Occipital lobe (tissue), 2 donors: ENCODE results near the gene CDC40. TPM values are rescaled to one million over a fixed set of nuclear protein-coding genes. Genes with fewer than 3 reads are reported as not detected.
"Not testable (repeated sequence)": the region's sequence is repeated elsewhere in the genome, so short reads cannot be mapped to it uniquely, and the experiment has no call there.

ENCODE experiments used
- DNase-seq: peaks from one replicate; lab custom pipeline; 2025; lab: John Stamatoyannopoulos, UW
- total RNA-seq: library from RNA; depleted of rRNA; stranded (reverse); fragments of >200 nt; gene quantifications from one replicate; pipeline ENCODE4 v1.2.3, GENCODE V29; 2014

CDC40 gene
- total RNA-seq, 1 donor from 2014 or later = 28.2 TPM

DNA sequence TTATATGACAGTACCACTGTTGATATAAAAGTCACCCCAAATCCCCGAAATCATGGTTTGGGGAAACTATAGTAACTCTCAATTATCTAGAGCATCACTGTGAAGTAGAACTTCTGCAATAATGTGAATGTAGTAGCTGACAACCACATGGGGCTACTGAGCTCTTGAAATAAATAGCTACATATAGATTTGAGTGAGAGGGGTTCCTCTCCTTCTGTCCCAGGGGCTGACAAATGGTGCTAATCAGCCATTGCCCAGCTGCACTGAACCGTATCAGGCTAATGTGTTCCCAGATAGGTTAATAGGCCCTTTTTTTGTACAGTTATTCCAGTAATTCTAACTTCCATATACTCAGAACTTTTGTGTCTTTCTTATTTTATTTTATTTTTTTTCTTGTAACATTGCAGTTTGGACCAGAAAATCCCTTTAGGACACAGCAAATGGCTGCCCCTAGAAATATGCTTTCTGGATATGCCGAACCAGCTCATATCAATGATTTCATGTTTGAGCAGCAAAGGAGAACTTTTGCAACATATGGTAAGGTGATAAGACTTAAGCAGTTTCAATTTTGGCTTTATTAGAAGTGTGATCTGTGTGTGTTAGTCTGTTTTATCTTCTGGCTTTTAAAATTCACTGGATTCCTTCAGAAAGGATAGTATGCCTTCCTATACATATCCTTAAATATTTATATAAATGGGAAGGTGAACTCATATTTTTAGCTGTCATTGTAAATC, 21.1 kb downstream of the CDC40 start:
- no peak for DNase-seq

DNA sequence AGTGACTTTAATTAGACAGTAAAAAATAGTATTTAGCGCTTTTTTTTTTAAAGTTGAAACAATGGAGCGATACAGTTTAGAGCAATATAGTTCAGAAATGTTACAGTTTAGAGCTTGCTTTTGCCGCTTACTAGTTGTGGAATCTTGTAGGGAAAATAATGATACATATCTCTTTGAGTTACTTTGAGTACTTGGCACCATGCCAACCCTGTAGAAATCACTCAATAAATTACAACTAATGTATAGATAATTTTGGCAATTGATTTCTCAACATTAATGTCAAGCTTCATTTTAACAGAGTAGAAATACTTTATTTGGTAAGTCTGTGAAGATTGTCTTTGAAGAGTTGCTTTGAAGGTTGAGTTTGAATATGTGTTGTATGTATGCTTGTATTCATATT, 27.4 kb downstream of the CDC40 start:
- DNase-seq = no peak

DNA sequence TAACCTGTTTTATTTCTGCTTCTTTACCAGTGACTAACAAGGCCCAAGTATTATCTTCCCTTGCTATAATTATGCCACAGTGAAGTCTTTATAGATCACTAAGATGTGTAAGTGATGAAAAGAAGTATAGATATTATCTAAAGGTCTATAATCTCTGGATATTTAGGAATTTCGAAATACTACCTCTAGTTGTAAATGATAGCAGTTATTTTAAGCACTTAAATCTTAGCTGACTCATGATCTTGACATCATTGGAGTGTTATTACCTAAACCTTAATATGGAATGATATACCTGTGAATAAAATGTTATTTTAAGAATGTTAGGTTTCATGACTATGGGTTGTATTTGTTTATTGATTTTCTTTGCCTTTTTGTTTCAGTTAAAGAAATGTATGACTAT, 31.5 kb downstream of the CDC40 start:
- DNase-seq = no peak

DNA sequence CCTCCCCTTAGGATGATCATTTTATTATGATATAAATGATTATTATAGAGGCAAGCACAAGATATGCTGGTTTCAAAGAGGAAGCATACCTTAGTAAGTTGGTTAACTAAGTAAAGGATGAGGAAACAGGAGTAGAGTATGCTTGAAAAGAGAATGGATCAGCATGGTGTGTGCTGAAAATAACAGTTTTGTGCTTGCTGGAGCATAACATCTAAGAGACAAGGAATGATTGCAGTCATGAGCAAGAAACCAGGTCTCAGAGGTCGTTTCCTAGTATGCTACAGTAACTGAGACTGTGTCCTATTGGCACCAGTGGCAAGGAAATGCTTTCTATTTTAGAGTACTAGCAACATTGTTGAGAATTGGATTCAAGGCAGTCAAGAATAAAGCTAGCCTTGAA, 34.1 kb downstream of the CDC40 start:
- DNase-seq = no peak

DNA sequence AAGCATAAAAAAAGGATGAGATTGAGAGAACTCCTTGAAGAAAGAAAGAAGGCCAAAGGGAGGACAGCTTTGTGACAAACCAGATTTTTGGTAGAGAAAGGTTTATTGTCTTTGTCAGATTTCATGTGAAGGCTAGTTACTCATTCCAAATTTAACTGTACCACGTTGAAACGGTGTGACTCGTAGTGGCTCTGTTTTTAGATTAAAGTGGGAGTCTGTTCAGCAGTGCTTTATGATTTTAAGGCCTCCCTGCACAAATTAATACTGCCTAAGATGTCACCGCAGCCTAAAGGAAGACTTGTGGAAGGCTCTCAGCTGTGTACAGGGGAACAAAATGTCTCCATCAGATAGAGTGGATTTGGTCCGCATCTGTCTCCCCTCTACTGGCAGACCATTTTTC, 35.9 kb downstream of the CDC40 start:
- DNase-seq = peak; percentile 17

DNA sequence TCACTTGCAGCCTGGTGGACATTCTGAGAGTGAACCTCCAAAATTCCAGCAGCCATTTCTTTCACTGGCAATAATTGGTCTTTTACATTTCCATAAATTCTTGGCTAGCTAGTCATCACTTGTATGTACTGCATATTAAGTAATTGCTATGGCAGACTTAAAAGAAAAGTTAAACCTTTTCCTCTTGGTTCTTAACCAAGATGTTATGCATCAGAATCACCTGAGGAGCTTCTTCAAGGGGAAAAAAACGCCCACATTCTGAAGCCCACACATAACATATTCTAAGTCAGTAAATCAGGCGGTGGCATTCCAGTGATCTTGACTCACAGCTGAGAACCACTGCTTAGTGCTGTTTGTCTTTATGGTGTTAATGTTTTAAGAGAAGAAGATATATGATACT, 37.0 kb downstream of the CDC40 start:
- DNase-seq = no peak

DNA sequence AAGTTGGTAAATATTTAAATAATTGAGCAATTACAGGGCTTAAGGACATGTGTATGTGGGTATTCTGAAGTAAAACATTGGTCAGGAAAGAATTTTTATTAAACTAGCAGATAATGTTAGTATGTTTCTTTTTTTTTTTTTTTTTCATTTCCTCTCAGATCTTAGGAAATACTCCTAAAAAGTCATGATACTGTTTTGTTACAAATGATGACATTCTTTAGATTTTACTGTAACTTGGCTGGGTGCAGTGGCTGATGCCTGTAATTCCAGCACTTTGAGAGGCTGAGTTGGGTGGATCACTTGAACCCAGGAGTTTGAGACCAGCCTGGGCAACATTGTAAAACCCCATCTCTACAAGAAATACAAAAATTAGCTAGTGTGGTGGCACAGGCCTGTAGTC, 41.5 kb downstream of the CDC40 start:
- DNase-seq = no peak

DNA sequence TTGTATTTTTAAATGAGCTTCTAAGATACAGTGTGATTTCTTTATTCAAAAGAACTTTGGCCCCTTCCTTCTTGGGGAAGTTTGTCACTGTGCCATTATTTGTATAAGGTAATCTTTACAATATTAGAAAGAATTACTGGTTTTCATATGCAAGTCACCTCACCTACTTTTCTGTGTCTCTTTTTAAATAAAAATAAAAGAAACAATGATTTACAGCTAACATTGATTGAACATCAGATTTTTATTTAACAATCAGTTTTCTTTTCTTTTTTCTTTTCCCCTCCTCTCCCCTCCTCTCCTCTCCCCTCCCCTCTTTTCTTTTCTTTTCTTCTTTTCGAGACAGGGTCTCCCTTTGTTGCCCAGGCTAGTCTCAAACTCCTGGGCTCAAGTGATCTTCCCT, 46.0 kb downstream of the CDC40 start:
- no peak for DNase-seq

DNA sequence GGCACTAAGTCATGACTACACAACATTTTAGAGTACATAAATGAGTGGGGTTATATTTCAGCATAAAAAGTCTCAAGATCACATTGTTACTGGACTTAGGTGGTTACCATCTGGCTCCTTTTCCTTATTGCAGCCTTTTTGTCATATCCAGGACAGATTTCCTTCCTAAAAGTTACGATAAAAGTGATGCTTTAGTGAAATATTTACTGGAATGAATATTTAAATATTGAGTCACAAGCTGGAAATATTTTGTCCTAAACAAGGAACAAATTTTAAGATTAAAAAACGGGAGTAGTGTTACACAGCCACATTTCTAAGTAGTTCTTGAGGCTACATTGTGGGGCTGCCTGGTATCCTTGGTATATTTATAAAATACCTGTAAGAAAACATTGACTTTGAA, 52.2 kb downstream of the CDC40 start:
- no peak for DNase-seq

DNA sequence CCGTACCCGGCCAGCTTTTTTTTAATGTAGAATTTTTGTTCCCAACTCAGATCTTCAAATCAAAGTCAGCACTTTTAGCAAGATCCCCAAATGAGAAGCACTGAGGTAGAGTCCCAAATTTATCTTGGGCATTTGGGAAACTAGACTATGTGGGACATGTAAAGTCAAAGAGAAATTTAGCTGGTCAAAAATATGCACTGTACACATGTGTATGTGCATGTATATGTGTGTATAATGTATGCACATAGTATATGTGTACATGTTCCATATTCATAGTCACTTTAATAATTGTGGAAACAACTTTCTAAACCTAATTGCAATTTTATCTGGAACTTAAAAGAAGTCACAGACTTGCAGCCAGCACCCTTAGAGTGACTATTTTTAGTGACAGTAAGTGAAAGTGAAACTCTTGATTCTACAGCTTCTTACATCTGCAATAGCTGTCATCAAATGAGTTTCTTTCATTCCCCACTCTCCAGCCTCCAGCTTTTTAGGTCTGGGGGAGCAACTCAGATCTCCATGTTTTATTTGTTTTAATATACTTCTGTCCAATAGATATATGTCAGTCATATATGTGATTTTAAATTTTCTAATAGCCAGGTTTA, 53.6 kb downstream of the CDC40 start:
- DNase-seq = no peak

DNA sequence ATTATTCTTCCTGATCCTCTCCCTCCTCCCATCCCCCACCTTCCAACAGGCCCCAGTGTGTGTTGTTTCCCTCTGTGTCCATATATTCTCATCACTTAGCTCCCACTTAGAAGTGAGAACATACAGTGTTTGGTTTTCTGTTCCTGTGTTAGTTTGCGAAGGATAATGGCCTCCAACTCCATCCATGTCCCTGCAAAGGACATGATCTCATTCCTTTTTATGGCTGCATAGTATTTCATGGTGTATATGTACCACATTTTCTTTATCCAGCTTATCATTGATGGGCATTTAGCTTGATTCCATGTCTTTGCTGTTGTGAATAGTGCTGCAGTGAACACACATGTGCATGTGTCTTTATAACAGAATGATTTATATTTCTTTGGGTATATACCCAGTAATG, 55.8 kb downstream of the CDC40 start:
- not testable (repeated sequence) for DNase-seq

DNA sequence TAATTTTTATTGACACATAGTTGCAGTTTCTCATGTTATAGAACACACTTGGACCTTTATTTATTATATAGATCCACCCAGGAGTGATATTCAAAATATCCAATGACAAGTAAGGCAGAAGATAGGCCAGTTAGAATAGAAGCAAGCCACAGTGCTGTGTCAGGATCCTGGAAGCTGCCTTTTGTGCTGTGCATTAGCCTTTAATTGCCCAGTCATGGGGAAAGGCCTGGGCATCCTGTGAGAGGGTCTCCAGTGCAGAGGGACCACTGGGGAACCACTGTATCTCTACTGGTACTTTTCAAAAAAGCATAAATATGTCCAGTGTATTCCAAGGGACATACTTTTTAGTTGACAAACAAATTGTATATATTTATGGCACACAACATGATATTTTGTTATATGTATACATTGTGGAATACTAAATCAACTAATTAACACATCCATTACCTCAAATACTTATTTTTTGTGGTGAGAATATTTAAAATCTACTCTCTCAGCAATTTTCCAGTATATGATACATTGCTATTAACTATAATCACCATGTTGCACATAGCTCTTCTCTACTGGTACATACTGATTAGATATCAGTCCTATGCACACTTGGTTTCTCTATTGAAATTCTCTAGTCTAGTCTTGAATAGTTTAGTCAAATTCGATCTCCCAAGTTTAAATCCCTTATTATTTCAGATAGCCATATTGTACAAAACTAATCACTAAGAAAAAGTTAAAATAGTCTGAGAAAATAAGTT, 59.5 kb downstream of the CDC40 start:
- no peak for DNase-seq

DNA sequence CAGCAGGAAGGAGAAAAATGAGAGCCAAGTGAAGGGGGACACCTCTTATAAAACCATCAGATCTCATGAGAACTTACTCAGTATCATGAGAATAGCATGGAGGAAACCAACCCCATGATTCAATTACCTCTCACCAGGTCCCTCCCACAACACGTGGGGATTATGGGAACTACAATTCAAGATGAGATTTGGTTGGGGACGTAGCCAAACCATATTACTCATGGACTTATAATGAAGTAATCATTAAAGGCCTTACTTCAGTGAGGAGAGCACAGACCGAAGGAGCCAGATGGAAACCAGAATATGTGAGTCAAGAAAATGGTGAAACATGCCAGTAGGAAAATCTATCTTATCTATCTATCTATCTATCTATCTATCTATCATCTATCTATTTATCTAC, 64.4 kb downstream of the CDC40 start:
- DNase-seq = not testable (repeated sequence)

DNA sequence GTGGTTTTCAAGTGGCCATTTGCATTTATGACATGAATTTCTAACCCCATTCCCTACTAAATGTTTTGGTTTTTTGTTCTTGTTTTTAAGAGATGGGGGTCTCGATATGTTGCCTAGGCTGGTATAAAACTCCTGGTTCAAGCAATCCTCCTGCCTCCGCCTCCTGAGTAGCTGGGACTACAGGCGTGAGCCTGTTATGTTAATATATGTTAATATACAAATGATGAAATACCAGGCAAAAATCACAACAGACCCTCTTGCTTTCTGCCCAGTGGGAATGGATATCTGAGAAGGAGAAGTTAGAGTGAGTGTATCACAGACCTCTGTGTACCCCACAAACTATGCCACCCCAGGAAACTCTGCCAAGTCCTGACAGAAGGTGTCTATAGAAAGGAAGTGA, 66.2 kb downstream of the CDC40 start:
- DNase-seq = no peak

DNA sequence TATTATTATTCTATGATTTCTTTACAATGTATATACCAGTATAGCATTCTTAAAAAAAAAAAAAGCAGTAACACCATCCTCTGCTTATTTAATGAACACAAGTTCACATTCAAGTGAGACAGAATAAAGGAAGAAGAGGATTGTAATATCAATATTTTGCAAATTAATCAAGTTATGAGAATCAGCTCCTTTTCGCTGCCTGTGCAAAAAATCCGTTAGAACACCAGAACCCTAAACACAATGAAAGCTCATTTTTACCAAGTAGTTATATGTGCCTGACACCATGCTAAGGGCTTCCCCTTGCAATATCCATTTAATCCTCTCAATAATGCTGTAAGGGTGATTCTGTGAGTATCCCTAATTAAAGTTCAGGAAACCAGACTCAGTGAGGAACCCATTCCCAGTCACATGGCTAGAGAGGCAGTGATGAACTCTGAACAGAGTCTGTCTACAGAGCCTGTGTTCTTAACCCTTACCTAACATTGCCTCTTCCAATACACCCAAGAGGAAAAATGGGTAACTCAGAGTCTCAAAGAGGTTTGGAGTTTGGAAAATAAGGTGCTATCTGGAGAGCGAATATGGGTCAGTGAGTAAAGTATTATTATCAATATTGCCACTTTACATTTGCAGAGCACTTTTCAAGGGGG, 66.8 kb downstream of the CDC40 start:
- no peak for DNase-seq

DNA sequence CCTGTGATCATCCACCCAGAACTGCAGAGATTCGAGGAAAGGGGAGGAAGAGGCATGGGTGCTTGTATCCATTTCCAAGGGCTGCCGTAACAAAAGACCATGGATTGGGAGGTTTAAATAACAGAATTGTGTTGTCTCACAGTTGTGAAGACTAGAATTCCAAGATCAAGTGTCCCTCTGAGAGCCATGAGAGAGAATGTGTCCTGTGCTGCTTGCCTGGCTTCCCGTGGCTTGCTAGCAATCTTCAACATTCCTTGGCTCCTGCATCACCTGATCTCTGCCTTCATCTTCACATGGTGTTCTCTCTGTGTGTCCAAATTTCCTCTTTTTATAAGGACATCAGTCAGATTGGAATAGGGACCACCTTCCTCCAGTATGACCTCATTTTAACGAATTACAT, 69.8 kb downstream of the CDC40 start:
- no peak for DNase-seq

DNA sequence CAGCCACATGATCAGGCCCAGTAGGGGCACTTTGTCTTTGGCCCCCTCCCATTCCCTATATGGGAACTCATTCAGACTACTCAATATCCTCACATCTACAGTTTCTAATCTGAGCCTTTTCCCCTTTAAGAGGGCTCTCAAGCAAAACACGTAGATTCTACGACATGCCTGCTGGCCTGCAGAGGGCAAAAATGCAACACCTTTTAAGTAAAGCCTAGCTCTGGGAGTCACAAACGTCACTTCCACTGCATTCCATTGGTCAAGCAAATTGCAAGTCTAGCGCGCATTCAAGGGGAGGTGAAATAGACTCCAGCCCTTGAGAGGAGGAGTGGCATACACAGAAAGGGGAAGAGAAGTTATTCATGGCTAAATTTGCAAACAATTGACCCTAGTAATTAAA, 70.6 kb downstream of the CDC40 start:
- DNase-seq = no peak

DNA sequence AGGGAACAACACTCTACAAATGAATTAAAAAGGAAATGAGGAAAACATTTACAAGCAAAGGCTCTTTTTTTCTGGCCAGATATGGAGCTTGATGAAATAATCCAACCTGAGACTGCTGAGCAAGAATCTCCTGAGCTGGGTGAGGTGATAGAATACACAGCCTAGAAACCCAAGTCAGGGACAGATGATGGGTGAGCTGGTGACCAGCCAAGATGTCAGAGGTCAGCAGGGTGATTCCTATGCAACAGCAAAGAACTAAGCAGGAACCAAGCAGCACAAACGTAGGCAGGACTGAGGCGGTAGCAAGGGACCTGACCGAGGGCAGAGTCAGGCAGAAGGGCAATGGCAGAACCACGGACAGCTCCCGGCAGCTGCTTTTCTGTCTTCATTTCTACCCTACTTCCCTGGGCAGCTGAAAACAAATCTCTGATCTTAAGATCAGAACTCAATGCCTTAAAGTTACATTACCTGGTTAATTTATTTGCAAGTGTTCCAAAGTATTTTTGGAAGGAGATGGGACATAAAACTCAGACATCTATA, 75.1 kb downstream of the CDC40 start:
- no peak for DNase-seq

DNA sequence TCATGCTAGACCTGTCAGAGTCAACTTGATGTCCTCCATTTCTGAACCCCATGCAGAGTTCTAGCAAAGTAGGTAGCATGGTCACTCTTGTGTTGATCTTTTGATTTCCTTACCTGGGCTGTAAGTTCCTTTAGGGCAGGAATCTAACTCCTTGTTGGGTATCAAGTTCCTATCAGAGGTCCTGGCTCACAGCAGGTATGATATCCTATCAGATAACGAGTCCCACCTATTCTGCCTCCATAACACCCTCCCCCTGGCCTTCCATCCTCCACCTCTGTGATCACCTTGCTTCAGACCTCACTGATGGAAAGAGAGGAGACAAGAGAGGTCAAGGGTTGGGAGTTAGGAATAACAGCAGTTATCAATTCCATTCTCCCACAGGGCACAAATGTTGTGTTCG, 76.1 kb downstream of the CDC40 start:
- DNase-seq = no peak

DNA sequence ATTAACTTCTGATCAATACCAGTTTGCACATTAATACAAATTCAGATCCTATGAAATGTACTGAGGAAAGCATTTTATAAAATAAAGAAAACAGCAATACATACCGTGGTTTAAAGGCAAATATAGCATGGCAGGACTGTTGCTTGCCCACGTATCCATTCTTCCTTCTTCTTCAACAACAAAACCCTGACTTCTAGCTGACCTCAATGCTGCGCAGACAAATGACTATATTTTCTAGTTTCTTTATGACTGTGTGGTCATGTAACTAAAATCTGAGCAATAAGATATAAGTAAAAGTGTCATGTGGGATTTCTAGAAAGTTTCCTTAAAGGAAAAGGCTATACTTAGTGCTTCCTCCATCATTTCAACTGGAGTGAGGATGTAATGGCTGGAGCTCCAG, 85.0 kb downstream of the CDC40 start:
- DNase-seq = no peak

DNA sequence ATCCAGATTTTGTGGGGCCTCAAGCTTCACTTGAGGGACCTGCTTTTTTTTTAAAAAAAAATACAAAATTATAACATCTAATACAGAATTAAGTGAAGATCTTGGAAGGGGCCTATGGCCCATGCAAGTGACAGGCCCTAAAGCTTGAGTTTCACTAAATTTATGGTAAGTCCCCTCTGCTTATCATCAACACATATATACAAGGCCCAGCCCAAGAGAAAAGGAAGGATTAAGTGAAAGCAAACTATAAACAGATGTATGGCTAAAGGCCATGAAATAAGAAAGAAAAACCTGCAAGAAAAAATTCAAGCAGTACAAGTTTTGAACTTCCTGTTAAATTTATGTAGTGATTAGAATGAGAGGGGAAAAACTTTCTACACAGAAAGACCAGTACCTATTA, 86.8 kb downstream of the CDC40 start:
- no peak for DNase-seq

DNA sequence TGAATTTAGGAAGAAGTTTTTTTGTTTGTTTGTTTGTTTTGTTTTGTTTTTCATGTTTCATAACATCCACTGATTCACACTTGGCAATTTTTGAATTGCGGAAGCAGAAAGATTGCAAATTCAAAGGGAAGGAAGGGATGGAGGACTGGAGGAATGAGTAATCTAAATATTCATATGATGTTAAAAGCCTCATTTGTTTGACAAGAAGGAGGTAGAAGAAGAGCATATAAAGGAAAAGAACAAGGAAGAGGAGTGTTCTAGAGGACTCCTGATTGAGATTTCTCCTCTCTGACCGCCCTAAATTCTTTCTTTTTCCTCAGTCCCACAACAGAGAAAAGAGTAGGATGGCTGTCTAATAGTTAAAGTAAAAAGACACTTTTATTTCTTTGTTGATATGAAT, 89.4 kb downstream of the CDC40 start:
- DNase-seq = no peak
